ENCODE measurements around the gene IGF1R.

DNA sequence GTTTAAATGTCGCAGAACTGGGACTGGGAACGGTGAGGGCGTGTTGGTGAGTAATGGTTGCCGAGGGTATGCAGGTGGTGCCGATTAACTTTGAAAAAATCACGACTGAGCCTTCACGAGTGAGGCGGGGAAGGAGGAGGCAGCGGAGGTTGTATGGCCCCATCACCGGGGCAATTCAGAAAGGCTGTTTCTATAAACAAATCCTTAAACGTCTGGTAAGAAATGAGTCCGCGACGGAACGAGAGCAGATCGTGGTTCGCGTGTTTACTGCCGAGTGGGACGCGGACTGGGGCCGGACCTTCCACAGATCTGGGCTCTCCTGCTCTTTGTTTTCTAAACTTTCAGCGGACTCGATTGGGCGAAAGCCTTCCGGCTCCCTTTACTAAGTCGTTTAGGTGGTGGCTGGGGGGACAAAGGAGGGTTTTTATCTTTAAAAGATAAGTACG is 2.7 kb downstream of the IGF1R start:
- no peak for TF ChIP-seq CTCF (IDR thresholded peaks at IDR 0.05)
- TF ChIP-seq POLR2A (IDR thresholded peaks at IDR 0.05): peak in 1 of 2 donors; percentile 34

Measured in adrenal gland (tissue), 5 donors.